Endodermal cell (in vitro differentiated cells): ENCODE measurements around the gene NAA10. TPM values are rescaled to one million over a fixed set of nuclear protein-coding genes. Genes with fewer than 3 reads are reported as not detected.

Source experiments
- DNase-seq: peaks from one replicate; pipeline ENCODE4 v3.0.0-alpha.2; 2017
- H3K27ac ChIP-seq: 2 replicates; pipeline ENCODE4 v1.5.1; 2013; ENCODE audit warnings: mild to moderate bottlenecking, low read depth, low read length, moderate library complexity
- H3K27me3 ChIP-seq: 2 replicates; pipeline ENCODE4 v1.6.1; 2013; ENCODE audit warnings: mild to moderate bottlenecking, low read length, moderate library complexity; ENCODE audit not compliant: insufficient read depth, control insufficient read depth, poor library complexity, severe bottlenecking
- H3K36me3 ChIP-seq: 2 replicates; pipeline ENCODE4 v1.7.0; 2013; ENCODE audit warnings: mild to moderate bottlenecking, low read length, moderate library complexity; ENCODE audit not compliant: control insufficient read depth, insufficient read depth
- H3K4me1 ChIP-seq: one replicate; pipeline ENCODE4 v1.7.0; 2013; ENCODE audit warnings: low read length; ENCODE audit not compliant: control insufficient read depth, insufficient read depth
- H3K4me3 ChIP-seq: 2 replicates; pipeline ENCODE4 v1.5.1; 2013; ENCODE audit warnings: mild to moderate bottlenecking, low read length, moderate library complexity
- H3K9ac ChIP-seq: 2 replicates; pipeline ENCODE4 v1.6.1; 2013; ENCODE audit warnings: mild to moderate bottlenecking, low read length, moderate library complexity; ENCODE audit not compliant: poor library complexity, severe bottlenecking; ENCODE audit errors: extremely low read depth
- H3K9me3 ChIP-seq: 2 replicates; pipeline ENCODE4 v1.6.1; 2013; ENCODE audit warnings: mild to moderate bottlenecking, low read length, moderate library complexity; ENCODE audit not compliant: control insufficient read depth
- H3K27ac Mint-ChIP-seq: 2 replicates; pipeline ENCODE4 v1.8.0; 2020; ENCODE audit warnings: mixed read lengths
- H3K27me3 Mint-ChIP-seq: 2 replicates; pipeline ENCODE4 v1.8.0; 2021; ENCODE audit warnings: mild to moderate bottlenecking, mixed read lengths; ENCODE audit not compliant: insufficient read depth
- H3K36me3 Mint-ChIP-seq: 2 replicates; pipeline ENCODE4 v1.8.0; 2020; ENCODE audit warnings: low read depth, mixed read lengths
- H3K4me1 Mint-ChIP-seq: 2 replicates; pipeline ENCODE4 v1.8.0; 2020; ENCODE audit warnings: mixed read lengths
- H3K4me3 Mint-ChIP-seq: 2 replicates; pipeline ENCODE4 v1.8.0; 2020; ENCODE audit warnings: mild to moderate bottlenecking, moderate library complexity, mixed read lengths
- H3K9me3 Mint-ChIP-seq: 2 replicates; pipeline ENCODE4 v1.8.0; 2020; ENCODE audit warnings: mild to moderate bottlenecking, mixed read lengths
- CTCF ChIP-seq: fragments of 200-600 bp; sonication (generic); conservative IDR thresholded peaks from 2 replicates; pipeline ENCODE4 v1.5.0; 2021; ENCODE audit warnings: antibody characterized with exemption, mild to moderate bottlenecking
- WGBS, 2 experiments: methylation state at CpG; one replicate each; pipeline versions ENCODE4 v1.1.5 to v1.1.7; 2013; ENCODE audit warnings: missing lambda C conversion rate in 2 of 2, mixed read lengths in 1 of 2; ENCODE audit not compliant: insufficient coverage in 1 of 2, insufficient read length in 1 of 2; 5-methylcytosine and 5-hydroxymethylcytosine counted together
- total RNA-seq, 2 donors: library from RNA; stranded (reverse); fragmentation: NEBNext Ultra II Directional in 1 of 2; extraction: Animal tissue kit (Norgen Biotek cat#: 25700) in 1 of 2; gene quantifications; 2 replicates in 1 of 2; 3 replicates in 1 of 2; pipeline ENCODE4 v1.2.1, GENCODE V29; 2021

The NAA10 gene
- total RNA-seq, 2 donors from 2014 or later, result 91.6 to 99.3 TPM

- H3K4me3 ChIP-seq, result no peak overlapping the region
- Mint-ChIP-seq H3K9me3 (peaks cover 67% of the 10 kb centered on the region), H3K27me3 (peaks cover 1% of the 10 kb centered on the region), H3K36me3 (peaks cover 6% of the 10 kb centered on the region), H3K4me3 (no peak overlapping the region), H3K4me1 (peaks cover 5% of the 10 kb centered on the region), H3K27ac (no peak overlapping the region)
- H3K27me3 ChIP-seq, result no peaks in the 10 kb centered on the region
- no peak overlapping the region for H3K9ac ChIP-seq
- 100% methylated on average over 1 to 2 of the region's 3 CpGs for WGBS, 2 experiments
- H3K4me1 ChIP-seq, result no peaks in the 10 kb centered on the region
- DNase-seq, result no peak
- no peak for TF ChIP-seq CTCF
- H3K36me3 ChIP-seq, result peaks cover 3% of the 10 kb centered on the region
- no peak overlapping the region for H3K27ac ChIP-seq
- H3K9me3 ChIP-seq, result no peaks in the 10 kb centered on the region
Observed at GRCh38 chrX:153937056-153937455, 2.2 kb upstream of the NAA10 start.

- H3K27me3 ChIP-seq, result no peaks in the 10 kb centered on the region
- H3K4me1 Mint-ChIP-seq, result peaks cover 5% of the 10 kb centered on the region
- WGBS, 2 experiments, result 27 to 77% methylated on average over 4 to 30 of the region's 32 CpGs
- H3K9ac ChIP-seq, result no peak overlapping the region
- no peak overlapping the region for H3K27ac ChIP-seq
- peak; percentile 75 for DNase-seq
- no peaks in the 10 kb centered on the region for H3K9me3 ChIP-seq
- TF ChIP-seq CTCF, result no peak
- peak overlapping the region; percentile 52 for H3K27ac Mint-ChIP-seq
- peaks cover 8% of the 10 kb centered on the region for H3K36me3 ChIP-seq
- H3K27me3 Mint-ChIP-seq, result peaks cover 1% of the 10 kb centered on the region
- H3K9me3 Mint-ChIP-seq, result peaks cover 77% of the 10 kb centered on the region
- no peaks in the 10 kb centered on the region for H3K4me1 ChIP-seq
- H3K36me3 Mint-ChIP-seq, result peaks cover 13% of the 10 kb centered on the region
- peak overlapping the region; percentile 44 for H3K4me3 Mint-ChIP-seq
- no peak overlapping the region for H3K4me3 ChIP-seq
Observed at GRCh38 chrX:153935326-153935851, 552 bp upstream of the NAA10 start.

GRCh38 chrX:153934148-153934761 is 582 bp downstream of the NAA10 start:
- Mint-ChIP-seq H3K36me3 (peaks cover 14% of the 10 kb centered on the region), H3K4me3 (peak overlapping the region; percentile 79), H3K27ac (peak overlapping the region; percentile 58), H3K27me3 (peaks cover 1% of the 10 kb centered on the region), H3K4me1 (peaks cover 5% of the 10 kb centered on the region), H3K9me3 (peaks cover 71% of the 10 kb centered on the region)
- no peak for TF ChIP-seq CTCF
- DNase-seq, result no peak
- H3K36me3 ChIP-seq, result peaks cover 8% of the 10 kb centered on the region
- no peaks in the 10 kb centered on the region for H3K9me3 ChIP-seq
- no peaks in the 10 kb centered on the region for H3K4me1 ChIP-seq
- no peak overlapping the region for H3K27ac ChIP-seq
- 1 to 4% methylated on average over 13 to 33 of the region's 33 CpGs for WGBS, 2 experiments
- H3K9ac ChIP-seq, result peak overlapping the region; percentile 38
- H3K4me3 ChIP-seq, result peak overlapping the region; percentile 85
- H3K27me3 ChIP-seq, result no peaks in the 10 kb centered on the region
